MV-4-11 (cell line): ENCODE measurements around the gene ADGRF1.
"Not testable (repeated sequence)": the region's sequence is repeated elsewhere in the genome, so short reads cannot be mapped to it uniquely, and the experiment has no call there.

ENCODE experiments used
- DNase-seq: peaks from one replicate; lab custom pipeline; 2025; lab: John Stamatoyannopoulos, UW

ADGRF1 gene

DNA sequence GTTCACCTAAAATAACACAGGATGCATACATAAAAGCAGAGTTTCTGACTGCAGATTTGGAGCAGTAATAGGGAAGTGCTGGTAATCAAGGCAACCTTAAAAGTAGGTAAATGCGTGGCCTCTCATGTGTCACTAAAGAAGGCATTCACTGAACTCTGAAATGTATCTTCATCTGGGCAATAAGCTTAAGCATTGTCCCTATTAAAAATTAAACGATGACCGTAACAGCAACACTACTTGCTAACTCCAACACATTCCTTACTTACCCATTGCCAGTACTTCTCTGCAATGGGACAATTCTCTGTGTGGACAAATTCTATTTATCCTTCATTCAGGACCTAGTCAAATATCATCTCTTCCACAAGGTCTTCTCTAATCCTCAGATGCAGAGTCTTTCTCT is 19.9 kb downstream of the ADGRF1 start:
- DNase-seq = no peak

DNA sequence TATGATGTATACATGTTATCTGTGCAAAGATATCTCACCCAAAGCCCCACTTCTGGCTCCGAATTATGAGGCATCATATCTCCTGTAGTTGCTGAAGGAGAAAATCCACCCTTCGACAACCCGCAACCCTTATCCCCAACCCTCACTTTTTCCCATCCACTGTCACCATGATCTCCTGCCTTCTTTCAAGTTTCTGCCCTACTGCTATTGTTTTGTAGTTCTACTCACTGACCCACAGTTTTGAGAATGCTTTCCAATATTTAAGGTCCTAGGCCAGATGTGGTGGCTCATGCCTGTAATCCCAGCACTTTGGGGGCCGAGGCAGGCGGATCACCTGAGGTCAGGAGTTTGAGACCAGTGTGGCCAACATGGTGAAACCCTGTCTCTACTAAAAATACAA is 22.2 kb downstream of the ADGRF1 start:
- DNase-seq = no peak

DNA sequence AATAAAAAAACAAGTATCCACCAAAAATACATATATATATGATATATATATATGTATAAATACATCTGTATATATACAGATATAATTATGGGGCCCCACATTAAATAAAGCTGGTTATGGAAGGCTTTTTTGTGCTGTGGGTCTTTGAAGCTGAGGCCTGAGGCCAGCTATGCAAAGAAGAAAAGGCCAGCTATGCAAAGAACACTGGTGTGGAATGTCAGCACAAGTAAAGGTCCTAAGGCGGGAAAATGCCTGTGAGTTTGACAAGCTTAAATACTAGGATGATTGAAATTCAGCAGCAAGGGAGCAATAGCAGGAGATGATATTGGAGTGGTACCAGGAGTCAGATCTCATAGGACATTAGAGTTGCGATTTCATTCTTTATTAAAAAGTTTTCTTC is 25.2 kb downstream of the ADGRF1 start:
- no peak for DNase-seq

DNA sequence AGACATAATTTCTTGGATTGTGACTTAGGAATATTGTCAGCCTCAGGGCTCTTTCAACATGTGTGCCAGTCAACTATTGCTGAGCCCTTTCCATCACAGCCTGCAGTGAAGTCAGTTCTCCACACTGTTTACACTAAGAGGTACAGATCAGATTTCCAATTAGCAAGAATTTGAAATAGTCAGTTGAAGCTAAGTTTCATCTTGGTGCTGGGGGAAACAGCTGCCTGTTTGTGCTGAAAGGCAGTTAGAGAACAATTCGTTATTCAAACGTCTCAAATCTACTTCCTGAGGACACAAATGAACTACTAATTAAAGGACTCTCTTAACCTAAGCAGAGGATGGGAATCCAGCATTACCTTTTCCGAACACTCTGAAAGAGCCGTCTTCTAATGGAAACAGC is 25.9 kb downstream of the ADGRF1 start:
- no peak for DNase-seq

- DNase-seq = no peak
These were observed 27.7 kb downstream of the ADGRF1 start for GRCh38 chr6:47014401-47014800.

GRCh38 chr6:47009583-47009982 is 32.5 kb downstream of the ADGRF1 start:
- no peak for DNase-seq

- no peak for DNase-seq
These were observed 33.8 kb downstream of the ADGRF1 start for GRCh38 chr6:47008397-47008763.

GRCh38 chr6:47007657-47008396 is 34.3 kb downstream of the ADGRF1 start:
- no peak for DNase-seq

GRCh38 chr6:47005486-47005885 is 36.6 kb downstream of the ADGRF1 start:
- no peak for DNase-seq

- DNase-seq = peak; percentile 5
These were observed 37.7 kb downstream of the ADGRF1 start for GRCh38 chr6:47004463-47004862.

GRCh38 chr6:47000842-47001241 is 41.3 kb downstream of the ADGRF1 start:
- no peak for DNase-seq

DNA sequence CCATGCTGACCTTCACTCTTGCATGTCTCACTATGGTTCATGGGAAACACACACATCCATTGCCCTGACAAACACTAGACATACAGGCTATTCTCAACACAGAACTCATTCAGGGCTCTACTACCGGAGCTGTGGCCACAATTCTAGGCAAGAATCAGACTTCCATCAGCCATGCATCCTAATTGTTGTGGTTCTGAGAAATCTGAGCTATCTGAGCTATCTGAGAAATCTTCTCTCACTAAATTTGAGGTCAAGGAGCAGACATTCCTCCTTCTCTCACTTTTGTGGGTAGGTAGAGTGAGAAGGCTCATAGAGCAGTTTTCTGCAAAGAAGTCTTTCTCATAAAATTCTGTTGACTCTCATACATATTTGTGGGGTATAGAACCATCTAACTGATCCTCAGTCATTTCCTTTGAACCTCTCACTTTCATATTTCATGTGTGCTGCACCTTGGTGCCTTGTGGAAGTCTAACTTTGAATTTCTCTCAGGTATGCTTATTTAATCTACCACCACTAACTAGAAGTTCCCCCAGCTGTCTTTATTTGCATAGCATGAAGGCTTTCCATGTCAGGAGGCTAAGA is 43.6 kb downstream of the ADGRF1 start:
- no peak for DNase-seq

DNA sequence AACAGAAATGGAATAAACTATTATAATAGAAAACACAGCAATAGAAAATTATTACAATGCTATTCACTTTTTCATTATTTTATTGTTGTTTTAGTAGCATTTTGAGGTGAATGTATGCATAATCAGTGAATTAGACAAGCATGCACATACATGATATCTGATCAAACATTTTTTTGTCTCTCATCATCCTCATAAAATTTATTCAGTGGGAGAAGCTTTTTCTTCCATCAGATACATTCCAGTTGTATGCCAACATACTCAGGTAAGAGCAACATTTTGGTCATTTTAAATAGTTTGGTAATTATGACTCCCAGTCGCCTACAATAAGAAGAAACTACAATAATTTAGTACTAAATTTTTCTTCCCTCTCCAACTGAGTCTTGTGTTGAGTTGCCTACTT is 44.5 kb downstream of the ADGRF1 start:
- DNase-seq = no peak

GRCh38 chr6:46996860-46997641 is 45.1 kb downstream of the ADGRF1 start:
- DNase-seq = no peak

GRCh38 chr6:46994933-46995332 is 47.2 kb downstream of the ADGRF1 start:
- no peak for DNase-seq

DNA sequence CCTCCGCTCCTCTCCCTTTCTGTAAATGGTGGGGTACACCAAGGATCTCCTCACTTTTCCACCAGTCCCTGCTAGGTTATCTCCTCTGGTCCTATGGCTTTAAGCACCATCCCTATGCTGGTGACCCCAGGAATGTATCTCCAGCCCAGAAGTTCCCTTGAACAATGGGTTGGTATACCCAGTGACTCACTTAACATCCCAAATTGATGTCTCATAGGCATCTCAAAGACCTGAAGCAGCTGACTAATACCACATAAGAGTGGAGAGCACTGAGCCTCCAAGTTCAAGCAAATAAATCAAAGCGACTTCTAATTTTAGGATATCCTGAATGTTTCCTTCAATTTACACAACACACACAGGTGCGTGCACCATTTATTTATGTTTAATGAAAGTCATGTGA is 48.3 kb downstream of the ADGRF1 start:
- no peak for DNase-seq

DNA sequence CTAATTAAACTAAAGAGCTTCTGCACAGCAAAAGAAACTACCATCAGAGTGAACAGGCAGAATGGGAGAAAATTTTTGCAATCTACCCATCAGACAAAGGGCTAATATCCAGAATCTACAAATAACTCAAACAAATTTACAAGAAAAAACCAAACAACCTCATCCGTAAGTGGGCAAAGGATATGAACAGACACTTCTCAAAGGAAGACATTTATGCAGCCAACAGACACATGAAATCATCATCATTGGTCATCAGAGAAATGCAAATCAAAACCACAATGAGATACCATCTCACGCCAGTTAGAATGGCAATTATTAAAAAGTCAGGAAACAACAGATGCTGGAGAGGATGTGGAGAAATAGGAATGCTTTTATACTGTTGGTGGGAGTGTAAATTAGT is 49.7 kb downstream of the ADGRF1 start:
- not testable (repeated sequence) for DNase-seq

- peak; percentile 15 for DNase-seq
These were observed 51.2 kb downstream of the ADGRF1 start for GRCh38 chr6:46990818-46991510.

DNA sequence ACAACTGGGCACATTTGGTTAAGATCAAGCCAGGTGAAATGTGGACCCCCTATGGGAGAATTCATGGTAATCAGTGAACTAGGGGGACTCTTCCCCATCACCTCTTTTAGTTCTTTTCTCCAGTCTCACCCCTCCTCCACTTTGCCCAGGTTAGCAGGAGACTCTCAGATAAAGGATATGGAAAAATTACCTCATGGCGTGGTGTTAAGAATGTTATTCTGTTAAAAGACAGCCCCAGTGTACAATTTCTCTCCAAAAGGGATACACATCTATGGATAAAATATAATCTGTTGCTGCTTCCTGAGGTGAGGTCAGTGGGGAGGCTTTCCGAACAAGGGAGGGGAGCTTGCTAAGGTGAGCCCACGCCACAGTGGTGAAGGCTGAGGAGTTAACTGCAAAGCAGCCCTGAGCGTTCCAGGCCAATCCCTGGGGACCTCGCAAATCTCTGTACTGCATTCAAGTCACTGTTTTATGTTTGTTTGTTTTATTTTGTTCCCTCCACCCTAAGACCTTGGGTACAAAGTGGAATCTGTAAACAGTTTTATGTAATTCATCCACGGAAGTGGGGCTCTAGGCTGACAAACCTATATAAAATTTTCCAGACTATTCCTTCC is 52.0 kb downstream of the ADGRF1 start:
- DNase-seq = no peak

DNA sequence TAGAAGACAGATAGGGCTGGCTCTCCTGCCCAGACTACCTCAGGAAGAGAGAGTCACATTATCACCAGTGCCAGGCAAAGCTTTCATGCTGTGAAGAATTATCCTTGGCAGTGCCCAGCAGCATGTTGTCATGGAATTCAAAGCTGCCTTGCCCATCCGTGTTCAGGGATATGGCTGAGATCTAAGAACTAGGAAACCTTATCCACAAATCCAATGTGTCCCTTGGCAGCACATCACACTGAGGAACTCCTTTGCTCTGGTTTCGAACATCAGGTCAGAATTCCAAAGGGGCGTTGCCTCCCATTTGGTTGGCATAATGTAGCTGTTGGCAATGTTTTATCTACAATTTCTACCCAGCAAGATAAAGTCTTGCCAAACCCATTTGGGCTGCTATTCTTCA is 52.7 kb downstream of the ADGRF1 start:
- no peak for DNase-seq

DNA sequence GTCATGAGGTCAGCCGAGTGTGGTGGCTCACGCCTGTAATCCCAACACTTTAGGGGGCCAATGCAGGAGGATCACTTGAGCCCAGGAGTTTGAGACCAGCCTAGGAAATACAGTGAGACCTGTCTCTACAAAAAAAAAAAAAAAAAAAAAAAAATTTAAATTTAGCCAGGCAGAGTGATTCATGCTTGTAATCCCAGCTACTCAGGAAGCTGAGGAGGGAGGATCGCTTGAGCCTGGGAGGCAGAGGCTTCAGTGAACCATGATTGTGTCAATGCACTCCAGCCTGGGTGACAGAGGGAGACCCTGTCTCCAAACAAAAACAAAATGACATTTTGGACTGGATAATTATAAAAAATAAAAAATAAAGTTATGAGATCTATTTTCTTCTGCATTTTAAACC is 56.2 kb downstream of the ADGRF1 start:
- no peak for DNase-seq

DNA sequence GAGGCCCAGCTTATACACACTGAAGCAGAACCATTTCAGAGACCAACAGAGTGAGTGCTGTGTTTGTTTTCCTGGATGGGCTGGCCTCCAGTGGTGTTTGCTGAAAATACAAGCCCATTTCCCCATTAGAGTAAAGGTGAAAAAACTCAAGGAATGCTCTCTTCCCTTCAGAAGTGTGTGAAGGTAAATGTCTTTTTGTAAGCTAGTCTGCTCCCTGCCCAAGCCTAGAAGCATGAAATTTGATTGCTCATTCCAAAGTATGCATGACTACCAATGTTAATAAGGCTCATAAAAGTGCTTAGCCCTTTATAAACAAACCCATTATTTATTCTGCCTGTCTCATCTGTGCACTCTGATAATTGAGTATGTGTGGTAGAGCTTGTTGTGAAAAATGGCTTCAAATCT is 59.1 kb downstream of the ADGRF1 start:
- DNase-seq = no peak
